ENCODE results near the gene GSPT1.
"Not testable (repeated sequence)": the region's sequence is repeated elsewhere in the genome, so short reads cannot be mapped to it uniquely, and the experiment has no call there.

The GSPT1 gene

DNA sequence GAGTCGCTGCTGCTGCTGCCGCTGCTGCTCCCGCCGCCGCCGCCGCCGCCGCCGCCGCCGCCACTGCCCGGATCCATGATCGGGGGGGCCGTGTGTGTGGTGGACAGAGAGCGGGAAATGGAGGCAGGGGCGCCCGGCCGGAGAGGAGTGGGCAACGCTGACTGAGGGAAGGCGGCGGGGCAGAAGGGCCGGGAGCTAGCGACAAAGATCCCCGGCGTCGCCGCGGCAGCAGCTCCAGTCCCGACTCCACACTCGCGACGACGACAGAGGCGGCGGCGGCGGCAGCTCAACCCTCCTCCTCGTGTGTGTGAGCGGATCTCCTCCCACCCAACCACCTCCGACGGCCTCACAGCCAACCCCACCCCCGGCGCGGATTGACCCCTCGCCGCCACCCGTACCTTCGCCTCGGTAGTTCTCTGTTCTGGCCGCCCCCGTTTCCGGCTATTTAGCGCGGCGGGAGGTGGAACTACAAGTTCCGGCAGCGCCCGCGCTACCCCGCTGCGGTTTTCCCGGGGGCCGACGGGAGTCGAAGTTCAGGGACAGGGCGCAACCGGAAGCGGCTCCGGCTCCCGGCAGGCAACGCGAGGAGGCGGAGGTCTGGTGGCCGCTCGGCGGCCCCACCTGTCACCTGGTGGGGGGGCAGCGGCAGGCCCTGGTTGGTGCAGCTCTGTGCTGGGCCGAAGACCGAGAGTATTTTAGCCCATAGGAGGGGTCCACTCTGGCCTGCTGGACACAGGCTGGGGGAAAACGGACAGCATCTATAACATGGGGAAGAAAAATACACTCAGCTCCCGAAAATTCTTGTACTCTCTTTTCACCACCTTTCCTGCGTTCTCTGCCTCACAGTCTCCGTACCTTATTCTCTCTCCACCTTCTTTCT is at the start of gene GSPT1:
TSS of gene GSPT1 (minus strand) at position 313 of the 880 bp plus-strand sequence. CDS start at position 77, 236 bp downstream.
- Mint-ChIP-seq H3K27me3 (no peaks in the 10 kb centered on the region), H3K36me3 (peaks cover 12% of the 10 kb centered on the region), H3K4me3 (peak within 1 kb of the TSS; percentile 98), H3K9me3 (no peaks in the 10 kb centered on the region), H3K4me1 (peaks cover 35% of the 10 kb centered on the region), H3K27ac (peak within 1 kb of the TSS; percentile 98)

DNA sequence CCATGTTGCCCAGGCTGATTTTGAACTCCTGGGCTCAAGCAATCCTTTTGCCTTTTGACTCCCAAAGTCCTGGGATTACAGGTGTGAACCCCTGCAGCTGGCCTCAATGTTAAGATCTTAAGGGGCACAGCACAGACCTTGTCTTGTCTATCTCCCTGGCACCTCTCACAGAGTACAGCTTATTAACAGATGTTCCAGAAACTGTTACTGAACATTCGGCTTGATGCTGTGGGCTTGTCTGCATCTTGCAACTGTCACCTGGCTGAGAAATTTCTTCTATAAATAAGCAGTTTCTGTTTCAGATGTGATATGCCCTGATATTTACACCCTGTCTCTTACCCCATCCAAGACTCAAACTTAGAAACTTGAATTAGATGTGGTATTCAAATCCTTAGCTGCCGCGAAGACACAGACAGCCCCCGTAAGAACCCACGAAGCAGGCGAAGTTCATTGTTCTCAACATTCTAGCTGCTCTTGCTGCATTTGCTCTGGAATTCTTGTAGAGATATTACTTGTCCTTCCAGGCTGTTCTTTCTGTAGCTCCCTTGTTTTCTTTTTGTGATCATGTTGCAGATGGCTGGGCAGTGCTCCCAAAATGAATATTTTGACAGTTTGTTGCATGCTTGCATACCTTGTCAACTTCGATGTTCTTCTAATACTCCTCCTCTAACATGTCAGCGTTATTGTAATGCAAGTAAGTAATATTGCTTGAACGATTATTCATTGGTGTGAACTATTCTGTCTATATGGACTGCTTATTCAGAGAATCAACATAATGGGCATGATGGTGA is 49.2 kb upstream of the GSPT1 start, which contains the start of gene TNFRSF17:
TSS of gene TNFRSF17 (plus strand) at position 450 of the 791 bp plus-strand sequence. CDS start at position 565, 115 bp downstream.
- no peaks in the 10 kb centered on the region for H3K4me1 Mint-ChIP-seq
- H3K9me3 Mint-ChIP-seq, result no peaks in the 10 kb centered on the region
- H3K36me3 Mint-ChIP-seq, result no peaks in the 10 kb centered on the region
- H3K4me3 Mint-ChIP-seq, result no peak within 1 kb of the TSS
- H3K27ac Mint-ChIP-seq, result no peak within 1 kb of the TSS
- no peaks in the 10 kb centered on the region for H3K27me3 Mint-ChIP-seq

DNA sequence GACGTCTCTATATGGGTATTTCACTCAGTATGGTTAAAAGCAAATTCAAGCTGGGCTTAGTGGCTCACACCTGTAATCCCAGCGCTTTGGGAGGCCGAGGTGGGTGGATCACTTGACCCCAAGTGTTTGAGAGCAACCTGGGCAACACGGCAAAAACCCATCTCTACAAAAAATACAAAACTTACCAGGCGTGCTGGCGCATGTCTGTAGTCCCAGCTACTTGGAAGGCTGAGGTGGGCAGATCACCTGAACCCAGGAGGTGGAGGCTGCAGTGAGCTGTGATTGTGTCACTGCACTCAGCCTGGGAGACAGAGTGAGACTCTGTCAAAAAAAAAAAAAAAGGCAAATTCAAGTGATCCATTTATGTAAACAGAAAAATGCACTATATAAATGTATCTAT is 48.0 kb upstream of the GSPT1 start:
- no peak overlapping the region for H3K4me3 Mint-ChIP-seq
- H3K27ac Mint-ChIP-seq, result no peak overlapping the region
- H3K27me3 Mint-ChIP-seq, result no peaks in the 10 kb centered on the region
- H3K36me3 Mint-ChIP-seq, result no peaks in the 10 kb centered on the region
- H3K9me3 Mint-ChIP-seq, result no peaks in the 10 kb centered on the region
- no peaks in the 10 kb centered on the region for H3K4me1 Mint-ChIP-seq

DNA sequence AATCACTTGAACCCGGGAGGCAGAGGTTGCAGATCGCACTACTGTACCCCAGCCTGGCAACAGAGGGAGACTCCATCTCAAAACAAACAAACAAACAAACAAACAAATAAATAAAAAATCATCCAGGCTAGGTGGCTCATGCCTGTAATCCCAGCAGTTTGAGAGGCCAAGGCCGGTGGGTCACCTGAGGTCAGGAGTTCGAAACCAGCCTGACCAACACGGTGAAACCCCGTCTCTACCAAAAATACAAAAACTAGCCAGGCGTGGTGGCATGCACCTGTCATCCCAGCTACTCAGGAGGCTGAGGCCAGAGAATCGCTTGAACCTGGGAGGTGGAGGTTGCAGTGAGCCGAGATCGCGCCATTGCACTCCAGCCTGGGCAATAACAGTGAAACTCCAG is 47.2 kb upstream of the GSPT1 start:
- H3K4me1 Mint-ChIP-seq, H3K27ac Mint-ChIP-seq, H3K27me3 Mint-ChIP-seq, H3K36me3 Mint-ChIP-seq, H3K9me3 Mint-ChIP-seq, H3K4me3 Mint-ChIP-seq: not testable (repeated sequence)

DNA sequence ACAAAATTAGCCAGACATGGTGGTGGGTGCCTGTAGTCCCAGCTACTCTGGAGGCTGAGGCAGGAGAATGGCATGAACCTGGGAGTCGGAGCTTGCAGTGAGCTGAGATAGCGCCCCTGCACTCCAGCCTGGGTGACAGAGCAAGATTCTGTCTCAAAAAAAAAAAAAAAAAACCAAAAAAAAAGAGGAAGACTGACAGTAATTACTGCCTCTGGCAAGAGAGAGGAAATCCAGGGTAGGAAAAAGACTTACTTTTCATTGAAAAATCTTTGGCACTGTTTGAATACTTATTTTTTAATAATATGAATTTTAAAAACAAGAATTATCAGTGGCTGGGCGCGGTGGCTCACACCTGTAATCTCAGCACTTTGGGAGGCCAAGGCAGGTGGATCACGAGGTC is 46.7 kb upstream of the GSPT1 start:
- H3K4me3 Mint-ChIP-seq, H3K9me3 Mint-ChIP-seq, H3K27me3 Mint-ChIP-seq, H3K4me1 Mint-ChIP-seq, H3K36me3 Mint-ChIP-seq, H3K27ac Mint-ChIP-seq: not testable (repeated sequence)

DNA sequence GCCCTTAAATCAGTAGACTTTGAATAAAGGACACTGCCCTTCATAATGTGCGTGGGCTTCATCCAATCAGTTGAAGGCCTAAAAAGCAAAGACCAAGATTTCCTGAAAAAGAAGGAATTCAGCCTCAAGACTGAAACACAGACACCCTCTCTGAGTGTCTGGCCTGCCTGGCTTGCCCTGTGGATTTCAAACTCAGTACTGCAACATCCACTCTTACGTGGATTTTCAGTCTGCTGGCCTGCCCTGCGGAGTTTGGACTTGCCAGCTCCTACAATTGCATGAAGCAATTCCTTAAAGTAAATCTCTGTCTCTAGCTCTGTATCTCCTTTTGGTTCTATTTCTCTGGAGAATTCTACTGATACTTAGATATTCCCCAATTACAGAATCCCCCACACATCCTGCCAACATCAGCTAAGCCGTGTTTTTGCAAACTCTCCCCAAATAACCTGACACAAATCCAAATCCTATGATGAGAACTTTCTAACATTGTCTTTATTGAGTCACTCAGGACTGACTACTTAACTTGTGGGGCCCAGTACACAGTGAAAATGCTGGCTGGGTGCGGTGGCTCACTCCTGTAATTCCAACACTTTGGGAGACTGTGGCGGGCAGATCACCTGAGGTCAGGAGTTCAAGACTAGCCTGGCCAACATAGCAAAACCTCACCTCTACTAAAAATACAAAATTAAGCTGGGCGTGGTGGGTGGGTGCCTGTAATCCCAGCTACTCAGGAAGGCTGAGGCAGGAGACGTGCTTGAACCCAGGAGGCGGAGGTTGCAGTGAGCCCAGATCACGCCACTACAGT is 42.0 kb upstream of the GSPT1 start:
- Mint-ChIP-seq H3K9me3 (no peaks in the 10 kb centered on the region), H3K4me1 (no peaks in the 10 kb centered on the region), H3K36me3 (no peaks in the 10 kb centered on the region), H3K27me3 (no peaks in the 10 kb centered on the region), H3K4me3 (no peak overlapping the region), H3K27ac (no peak overlapping the region)

DNA sequence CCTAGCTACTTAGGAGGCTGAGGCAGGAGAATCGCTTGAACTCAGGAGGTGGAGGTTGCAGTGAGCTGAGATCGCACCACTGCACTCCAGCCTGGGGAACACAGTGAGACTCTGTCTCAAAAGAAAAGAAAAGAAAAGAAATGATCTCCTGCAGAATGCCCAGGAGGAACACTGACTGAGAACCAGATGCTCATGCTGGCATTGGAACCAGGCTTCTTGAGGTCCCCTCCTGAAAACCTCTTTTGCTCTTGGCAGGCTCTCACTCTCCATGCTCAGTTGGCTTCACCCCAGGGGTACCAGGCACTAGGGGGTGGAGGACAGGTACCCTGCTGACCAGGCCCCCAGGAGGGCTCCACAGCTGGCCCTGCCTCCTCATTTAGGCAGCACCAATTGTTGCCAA is 40.8 kb upstream of the GSPT1 start:
- Mint-ChIP-seq H3K9me3 (no peaks in the 10 kb centered on the region), H3K27me3 (no peaks in the 10 kb centered on the region), H3K4me3 (no peak overlapping the region)

DNA sequence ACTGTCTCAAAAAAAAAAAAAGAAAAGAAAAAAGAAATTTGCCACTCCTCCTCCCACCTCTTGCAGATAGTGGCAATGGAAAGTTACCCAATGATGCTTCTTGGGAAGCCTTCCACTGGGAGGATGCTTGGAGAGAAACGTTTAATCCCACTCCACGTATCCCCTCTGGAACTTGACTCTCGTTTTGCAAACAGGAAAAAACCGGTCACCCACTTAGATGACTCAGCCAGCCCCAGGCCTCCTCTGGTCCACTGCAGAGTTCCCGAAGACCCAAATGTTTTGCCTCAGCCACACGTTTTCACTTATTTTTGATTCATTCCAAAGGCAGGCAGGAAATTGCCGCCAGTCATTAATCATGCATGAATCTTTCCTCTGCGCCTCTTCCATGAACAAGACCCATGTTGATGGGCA is 40.0 kb upstream of the GSPT1 start:
- Mint-ChIP-seq H3K9me3 (no peaks in the 10 kb centered on the region), H3K36me3 (no peaks in the 10 kb centered on the region), H3K4me3 (no peak overlapping the region), H3K27me3 (no peaks in the 10 kb centered on the region), H3K4me1 (no peaks in the 10 kb centered on the region), H3K27ac (no peak overlapping the region)

More for the DNA sequence above, 40.8 kb upstream of the GSPT1 start:
- no peaks in the 10 kb centered on the region for H3K36me3 Mint-ChIP-seq
- no peaks in the 10 kb centered on the region for H3K4me1 Mint-ChIP-seq
- H3K27ac Mint-ChIP-seq, result no peak overlapping the region

DNA sequence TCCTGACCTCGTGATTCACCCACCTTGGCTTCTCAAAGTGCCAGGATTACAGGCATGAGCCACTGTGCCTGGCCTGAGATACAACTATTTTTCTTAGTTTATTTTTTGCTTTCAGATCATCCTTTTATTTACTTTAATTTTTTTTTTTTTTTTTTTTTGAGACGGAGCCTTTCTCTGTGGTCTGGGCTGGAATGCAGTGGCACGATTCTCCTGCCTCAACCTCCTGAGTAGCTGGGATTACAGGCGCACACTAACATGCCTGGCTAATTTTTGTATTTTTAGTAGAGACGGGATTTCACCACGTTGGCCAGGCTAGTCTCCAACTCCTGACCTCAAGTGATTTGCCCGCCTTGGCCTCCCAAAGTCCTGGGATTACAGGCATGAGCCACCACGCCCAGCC is 37.8 kb upstream of the GSPT1 start:
- H3K36me3 Mint-ChIP-seq, H3K4me1 Mint-ChIP-seq, H3K27me3 Mint-ChIP-seq, H3K4me3 Mint-ChIP-seq, H3K9me3 Mint-ChIP-seq, H3K27ac Mint-ChIP-seq: not testable (repeated sequence)

DNA sequence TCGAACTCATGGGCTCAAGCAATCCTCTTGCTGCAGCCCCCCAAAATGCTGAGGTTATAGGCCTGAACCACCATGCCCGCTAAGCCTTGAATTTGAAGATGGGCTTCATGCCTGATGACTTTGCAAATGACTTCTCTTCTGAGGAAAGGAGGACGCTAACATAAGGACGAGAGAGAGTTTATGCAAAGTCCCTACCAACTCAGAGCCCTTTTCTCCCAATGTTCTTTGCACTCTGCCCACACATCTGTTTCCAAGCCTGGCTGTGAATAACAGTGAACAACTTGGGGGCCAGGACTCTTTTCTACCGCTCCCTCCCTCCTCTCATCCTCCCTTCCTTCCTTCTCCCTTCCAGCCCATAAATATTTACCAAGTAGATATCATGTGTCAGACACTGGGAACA is 34.6 kb upstream of the GSPT1 start:
- Mint-ChIP-seq H3K27me3 (no peaks in the 10 kb centered on the region), H3K9me3 (no peaks in the 10 kb centered on the region), H3K27ac (no peak overlapping the region), H3K4me3 (no peak overlapping the region), H3K4me1 (peaks cover 3% of the 10 kb centered on the region), H3K36me3 (no peaks in the 10 kb centered on the region)

DNA sequence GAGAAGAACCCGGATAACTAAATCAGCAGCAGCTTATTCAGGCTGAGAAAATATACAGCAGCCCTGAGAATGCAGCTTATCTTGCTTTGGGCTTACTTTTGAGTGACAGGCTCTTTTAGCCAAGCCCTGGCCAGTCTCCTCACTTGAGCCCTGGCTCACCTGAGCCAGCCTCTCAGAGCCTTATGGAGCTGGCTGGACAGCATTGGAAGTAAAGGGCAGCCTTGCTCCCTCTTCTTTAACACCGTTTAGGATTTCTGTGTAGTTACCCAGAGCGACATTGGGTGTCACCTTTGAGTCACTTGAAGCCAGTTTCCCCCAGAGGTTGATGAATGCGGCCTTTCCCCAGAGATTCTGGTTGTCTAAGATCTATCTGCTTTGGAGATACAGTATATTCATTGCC is 33.8 kb upstream of the GSPT1 start:
- no peak overlapping the region for H3K27ac Mint-ChIP-seq
- no peaks in the 10 kb centered on the region for H3K9me3 Mint-ChIP-seq
- H3K27me3 Mint-ChIP-seq, result no peaks in the 10 kb centered on the region
- no peaks in the 10 kb centered on the region for H3K36me3 Mint-ChIP-seq
- no peak overlapping the region for H3K4me3 Mint-ChIP-seq
- peaks cover 3% of the 10 kb centered on the region for H3K4me1 Mint-ChIP-seq

DNA sequence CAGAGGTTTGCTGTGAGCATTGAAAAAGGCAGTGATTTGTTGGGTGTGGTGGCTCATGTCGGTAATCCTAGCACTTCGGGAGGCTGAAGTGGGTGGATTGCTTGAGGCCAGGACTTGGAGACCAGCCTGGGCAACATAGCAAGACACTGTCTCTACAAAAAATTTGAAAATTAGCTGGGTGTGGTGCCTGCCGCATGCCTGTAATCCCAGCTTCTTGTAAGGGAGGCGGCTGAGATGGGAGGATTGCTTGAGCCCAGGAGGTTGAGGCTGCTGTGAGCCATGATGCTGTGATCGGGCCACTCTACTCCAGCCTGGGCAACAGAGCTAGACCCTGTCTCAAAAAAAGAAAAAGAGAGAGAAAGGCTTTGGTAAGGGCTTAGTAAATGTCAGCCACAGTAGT is 33.1 kb upstream of the GSPT1 start:
- Mint-ChIP-seq H3K9me3 (no peaks in the 10 kb centered on the region), H3K36me3 (no peaks in the 10 kb centered on the region), H3K27ac (no peak overlapping the region), H3K4me3 (no peak overlapping the region), H3K27me3 (no peaks in the 10 kb centered on the region), H3K4me1 (peaks cover 3% of the 10 kb centered on the region)

DNA sequence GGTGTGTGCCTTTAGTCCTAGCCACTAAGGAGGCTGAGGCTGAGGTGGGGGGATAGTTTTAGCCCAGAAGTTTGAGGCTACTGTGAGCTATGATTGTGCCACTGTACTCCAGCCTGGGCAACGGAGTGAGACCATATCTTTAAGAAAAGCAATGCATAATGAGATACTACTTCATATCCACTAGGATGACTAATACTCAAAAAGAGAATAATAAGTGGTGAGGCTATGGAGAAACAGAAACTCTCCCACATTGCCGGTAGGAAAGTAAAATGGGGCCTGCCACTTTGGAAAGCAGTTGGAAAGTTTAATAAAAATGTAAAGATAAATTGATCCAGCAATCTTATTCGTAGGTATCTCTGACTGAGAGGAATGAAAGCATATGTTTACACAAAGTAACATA is 30.7 kb upstream of the GSPT1 start:
- no peaks in the 10 kb centered on the region for H3K27me3 Mint-ChIP-seq
- H3K9me3 Mint-ChIP-seq, result no peaks in the 10 kb centered on the region
- H3K27ac Mint-ChIP-seq, result no peak overlapping the region
- H3K36me3 Mint-ChIP-seq, result no peaks in the 10 kb centered on the region
- peaks cover 3% of the 10 kb centered on the region for H3K4me1 Mint-ChIP-seq
- H3K4me3 Mint-ChIP-seq, result no peak overlapping the region

DNA sequence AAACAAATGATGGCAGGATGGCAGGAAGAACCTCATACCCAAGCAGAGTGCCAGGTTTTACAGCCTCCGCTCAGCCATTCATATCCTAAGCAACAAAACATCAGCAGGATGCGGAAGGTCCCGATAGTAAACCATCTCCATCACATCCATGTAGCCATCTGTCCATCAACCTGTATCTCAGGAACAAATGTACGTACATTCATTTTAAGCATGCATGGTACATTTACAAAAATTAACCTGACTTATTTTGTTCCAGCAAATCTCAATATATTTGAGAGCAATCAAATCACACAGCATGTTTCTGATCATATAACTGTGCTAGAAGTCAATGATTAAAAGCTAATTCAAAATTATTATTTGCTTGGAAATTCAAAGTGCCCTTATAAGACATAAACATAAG is 26.2 kb upstream of the GSPT1 start, which contains the start of gene NPIPB2:
TSS of gene NPIPB2 (minus strand) at position 101 of the 400 bp plus-strand sequence. CDS start at position 101, 0 bp downstream.
- not testable (repeated sequence) for H3K4me1 Mint-ChIP-seq, H3K36me3 Mint-ChIP-seq, H3K27me3 Mint-ChIP-seq, H3K4me3 Mint-ChIP-seq, H3K27ac Mint-ChIP-seq, H3K9me3 Mint-ChIP-seq

DNA sequence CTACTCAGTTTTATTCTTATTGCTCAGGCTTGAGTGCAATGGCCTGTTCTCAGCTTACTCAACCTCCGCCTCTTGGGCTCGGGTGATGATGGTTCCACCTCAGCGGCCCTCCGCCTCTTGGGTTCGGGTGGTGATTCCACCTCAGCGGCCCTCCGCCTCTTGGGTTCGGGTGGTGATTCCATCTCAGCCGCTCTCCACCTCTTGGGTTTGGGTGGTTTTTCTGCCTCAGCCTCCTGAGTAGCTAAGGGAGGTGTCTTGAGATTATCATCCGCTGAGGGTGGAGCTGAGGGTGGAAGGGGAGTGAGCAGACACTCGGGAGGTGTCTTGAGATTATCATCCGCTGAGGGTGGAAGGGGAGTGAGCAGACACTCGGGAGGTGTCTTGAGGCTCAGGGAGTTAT is 11.6 kb upstream of the GSPT1 start:
- H3K4me3 Mint-ChIP-seq, H3K27me3 Mint-ChIP-seq, H3K36me3 Mint-ChIP-seq, H3K4me1 Mint-ChIP-seq, H3K9me3 Mint-ChIP-seq, H3K27ac Mint-ChIP-seq: not testable (repeated sequence)

All from activated naive CD4-positive, alpha-beta T cell treated with anti-CD3 and anti-CD28 coated beads, Interleukin-2, amount 50 U/mL, for 24 hours (primary cell).